NOMO-1 treated with DMSO at 0.1 percent for 48 hours (cell line): ENCODE measurements around the gene PAIP2.
"Not testable (repeated sequence)": the region's sequence is repeated elsewhere in the genome, so short reads cannot be mapped to it uniquely, and the experiment has no call there.

Source experiments
- DNase-seq: peaks from one replicate; lab custom pipeline; 2025; ENCODE audit not compliant: unreplicated experiment; lab: John Stamatoyannopoulos, UW

The PAIP2 gene

GRCh38 chr5:139314276-139314675 lies 27.4 kb upstream of the PAIP2 start:
- DNase-seq: no peak

DNA sequence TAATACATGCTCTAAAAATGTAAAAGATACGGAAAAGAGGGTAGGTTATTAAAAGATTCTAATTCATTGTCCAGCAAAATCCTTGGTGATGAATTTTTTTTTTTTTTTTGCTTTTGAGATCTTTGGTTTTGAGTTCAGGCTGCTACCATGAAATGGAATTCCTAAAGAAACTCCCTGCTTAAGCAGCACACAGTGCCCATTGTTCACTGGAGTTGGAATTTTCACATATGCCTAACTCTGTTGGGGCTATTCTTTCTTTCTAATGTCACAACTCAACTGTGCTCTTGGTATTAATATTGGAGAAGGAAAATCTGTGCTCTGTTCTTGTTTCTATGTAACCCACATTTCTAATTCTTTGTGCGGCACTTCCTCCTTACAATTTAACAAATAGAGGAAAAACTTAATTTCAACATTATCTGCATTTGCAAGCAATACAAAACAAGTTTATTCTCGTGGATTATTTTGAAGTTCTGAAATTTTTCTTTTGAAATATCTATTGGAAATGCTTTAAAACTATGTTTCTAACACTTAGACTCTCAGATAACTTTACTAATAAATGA lies 26.5 kb upstream of the PAIP2 start:
- no peak for DNase-seq

DNA sequence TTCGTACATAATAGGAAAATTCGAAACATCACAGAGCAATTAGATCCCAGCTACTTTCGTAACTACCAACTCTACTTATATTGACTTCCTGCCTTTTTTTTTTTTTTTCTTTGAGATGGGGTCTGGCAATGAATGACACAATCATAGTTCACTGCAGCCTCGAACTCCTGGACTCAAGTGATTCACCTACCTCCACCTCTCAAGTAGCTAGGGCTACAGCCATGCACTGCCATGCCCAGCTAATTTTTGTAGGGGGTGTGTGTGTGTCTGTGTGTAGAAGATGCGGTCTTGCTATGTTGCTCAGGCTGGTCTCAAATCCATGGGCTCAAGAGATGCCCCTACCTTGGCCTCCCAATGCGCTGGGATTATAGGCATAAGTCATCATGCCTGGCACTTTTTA lies 5.8 kb upstream of the PAIP2 start:
- no peak for DNase-seq

GRCh38 chr5:139340051-139340450 lies 1.6 kb upstream of the PAIP2 start:
- DNase-seq: no peak

- DNase-seq: no peak
Measured at GRCh38 chr5:139341187-139341688, 416 bp upstream of the PAIP2 start.

- no peak for DNase-seq
Measured at GRCh38 chr5:139342423-139342723, 719 bp downstream of the PAIP2 start.

GRCh38 chr5:139343476-139343875 lies 1.8 kb downstream of the PAIP2 start:
- DNase-seq: no peak

GRCh38 chr5:139344177-139344576 lies 2.5 kb downstream of the PAIP2 start:
- DNase-seq: no peak

DNA sequence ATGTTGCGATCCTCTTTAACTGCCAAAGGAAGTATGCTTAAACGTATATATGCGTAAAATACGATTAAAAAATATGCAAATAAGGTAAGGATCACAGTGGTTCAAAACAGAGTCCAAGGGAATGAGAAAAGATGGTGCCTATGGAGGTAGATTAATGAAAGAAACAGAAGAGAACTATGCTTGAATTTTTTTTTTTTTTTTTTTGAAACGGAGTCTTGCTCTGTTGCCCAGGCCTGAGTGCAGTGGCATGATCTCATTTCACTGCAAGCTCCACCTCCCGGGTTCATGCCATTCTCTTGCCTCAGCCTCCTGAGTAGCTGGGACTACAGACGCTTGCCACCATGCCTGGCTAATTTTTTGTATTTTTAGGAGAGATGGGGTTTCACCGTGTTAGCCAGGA lies 3.8 kb downstream of the PAIP2 start:
- DNase-seq: not testable (repeated sequence)

DNA sequence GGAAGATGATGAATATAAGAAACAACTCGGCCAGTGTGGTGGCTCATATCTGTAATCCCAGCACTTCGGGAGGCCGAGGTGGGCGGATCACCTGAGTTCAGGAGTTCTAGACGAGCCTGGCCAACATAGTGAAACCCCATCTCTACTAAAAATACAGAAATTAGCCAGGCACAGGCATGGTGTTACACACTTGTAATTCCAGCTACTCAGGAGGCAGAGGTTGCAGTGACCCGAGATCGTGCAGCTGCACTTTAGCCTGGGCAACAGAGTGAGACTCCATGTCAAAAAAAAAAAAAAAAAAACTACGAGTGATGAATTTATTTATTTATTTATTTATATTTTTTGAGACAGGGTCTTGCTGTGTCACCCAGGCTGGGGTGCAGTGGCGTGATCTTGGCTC lies 6.2 kb downstream of the PAIP2 start:
- DNase-seq: not testable (repeated sequence)

GRCh38 chr5:139354186-139354585 lies 12.5 kb downstream of the PAIP2 start:
- no peak for DNase-seq

GRCh38 chr5:139355900-139356299 lies 14.2 kb downstream of the PAIP2 start:
- DNase-seq: not testable (repeated sequence)

- DNase-seq: no peak
Measured at GRCh38 chr5:139358064-139358463, 16.4 kb downstream of the PAIP2 start.

DNA sequence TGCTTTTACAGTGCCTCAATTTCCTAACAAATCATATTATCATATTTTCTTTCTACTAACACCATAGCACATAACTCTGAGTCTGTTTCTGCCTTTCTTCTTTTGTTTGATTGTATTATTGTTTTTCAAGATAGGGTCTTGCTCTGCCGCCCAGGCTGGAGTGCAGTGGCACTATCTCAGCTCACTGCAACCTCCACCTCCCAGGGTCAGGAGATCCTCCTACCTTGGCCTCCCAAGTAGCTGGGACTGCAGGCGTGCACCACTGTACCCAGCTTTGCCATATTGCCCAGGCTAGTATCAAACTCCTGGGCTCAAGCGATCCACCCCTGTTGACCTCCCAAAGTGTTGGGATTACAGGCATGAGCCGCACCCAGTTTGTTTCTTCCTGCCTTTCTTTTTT lies 18.7 kb downstream of the PAIP2 start:
- DNase-seq: no peak

DNA sequence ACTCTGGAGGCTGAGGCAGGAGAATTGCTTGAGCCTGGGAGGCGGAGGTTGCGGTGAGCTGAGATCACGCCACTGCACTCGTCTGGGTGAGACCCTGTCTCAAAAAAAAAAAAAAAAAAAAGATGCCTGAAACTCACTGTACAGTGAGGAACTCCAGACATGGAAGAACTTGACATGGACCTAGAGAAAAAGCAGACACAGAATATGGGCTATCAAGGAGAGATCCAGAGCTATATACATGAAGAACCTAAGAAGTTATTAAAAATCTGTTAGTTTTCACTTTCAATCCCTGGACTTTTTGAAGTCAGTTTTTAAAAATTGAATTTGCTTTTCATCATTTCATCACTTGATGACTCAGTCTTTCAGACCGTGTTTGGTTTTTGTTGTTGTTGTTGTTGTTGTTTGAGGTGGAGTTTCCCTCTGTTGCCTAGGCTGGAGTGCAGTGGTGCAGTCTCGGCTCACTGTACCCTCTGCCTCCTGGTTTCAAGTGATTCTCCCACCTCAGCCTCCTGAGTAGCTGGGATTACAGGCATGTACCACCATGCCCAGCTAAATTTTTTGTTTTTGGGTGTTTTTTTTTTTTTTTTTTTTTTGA lies 20.3 kb downstream of the PAIP2 start:
- DNase-seq: no peak

DNA sequence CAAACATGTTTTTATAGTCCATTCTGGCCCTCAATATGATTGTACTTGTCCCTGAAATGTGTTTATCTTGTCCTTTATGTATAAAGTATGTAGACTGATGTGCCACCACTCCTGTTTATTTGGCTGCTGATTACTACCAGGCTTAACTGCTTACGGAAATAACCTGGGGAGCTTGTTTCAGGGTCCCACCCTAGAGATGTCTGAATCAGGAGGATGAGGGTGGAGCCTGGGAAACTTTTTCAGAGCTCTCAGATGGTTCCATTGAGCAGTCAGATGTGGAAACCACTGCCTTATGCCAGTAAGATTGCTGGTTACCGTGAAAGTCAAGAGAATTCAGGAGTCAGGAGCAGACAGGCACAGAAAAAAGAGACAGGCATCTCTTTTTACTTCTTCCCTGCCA lies 22.3 kb downstream of the PAIP2 start:
- DNase-seq: no peak

DNA sequence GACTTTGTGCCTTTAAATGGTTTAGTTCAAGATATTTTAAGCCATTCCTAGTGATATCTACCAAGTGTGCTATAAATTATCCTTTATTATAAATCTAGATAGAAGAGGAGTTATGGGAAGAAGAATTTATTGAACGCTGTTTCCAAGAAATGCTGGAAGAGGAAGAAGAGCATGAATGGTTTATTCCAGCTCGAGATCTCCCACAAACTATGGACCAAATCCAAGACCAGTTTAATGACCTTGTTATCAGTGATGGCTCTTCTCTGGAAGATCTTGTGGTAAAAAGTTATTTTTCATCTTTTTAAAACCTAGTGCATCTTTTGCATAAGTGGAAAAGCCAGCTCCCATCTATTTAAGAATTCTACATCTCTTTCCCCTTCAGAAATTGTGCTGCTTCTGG lies 22.8 kb downstream of the PAIP2 start:
- no peak for DNase-seq

- no peak for DNase-seq
Measured at GRCh38 chr5:139368613-139369012, 27.0 kb downstream of the PAIP2 start.

- no peak for DNase-seq
Measured at GRCh38 chr5:139369181-139369580, 27.5 kb downstream of the PAIP2 start.

- DNase-seq: no peak
Measured at GRCh38 chr5:139371482-139372435, 30.1 kb downstream of the PAIP2 start.

- no peak for DNase-seq
Measured at GRCh38 chr5:139374909-139375308, 33.3 kb downstream of the PAIP2 start.

DNA sequence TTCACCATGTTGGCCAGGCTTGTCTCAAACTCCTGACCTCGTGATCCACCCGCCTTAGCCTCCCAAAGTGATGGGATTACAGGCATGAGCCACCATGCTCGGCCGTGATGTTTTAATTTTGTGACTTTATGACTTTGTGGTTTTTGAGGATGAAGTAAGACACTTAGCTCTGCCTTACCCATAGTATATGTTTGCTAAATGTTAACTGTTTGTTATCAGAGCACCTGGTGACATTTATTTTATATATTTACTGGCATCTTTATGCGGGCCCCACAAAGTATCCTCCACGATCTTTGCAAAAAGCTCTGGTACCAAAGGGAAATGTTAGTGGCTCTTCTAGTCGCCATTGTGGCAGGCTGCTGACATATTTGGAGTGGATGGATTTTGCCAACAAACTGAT lies 34.7 kb downstream of the PAIP2 start:
- DNase-seq: no peak
